Lung (tissue), 12 donors: ENCODE measurements around the gene ACSF3. TPM values are rescaled to one million over a fixed set of nuclear protein-coding genes. Genes with fewer than 3 reads are reported as not detected.

Experiments used
- ATAC-seq: fragments of 200-7000 bp; cut with Tn5 transposase; one replicate; pipeline ENCODE4 v1.9.1; 2020; ENCODE audit warnings: moderate number of reproducible peaks; ENCODE audit not compliant: insufficient read depth, low FRiP score
- DNase-seq, 3 donors: peaks; one replicate each; pipeline ENCODE4 v3.0.0-alpha.2; 2013 to 2017
- H3K27ac ChIP-seq, 2 donors: one replicate each; pipeline ENCODE4 v1.5.1; 2013; ENCODE audit warnings: mild to moderate bottlenecking in 2 of 2, moderate library complexity in 2 of 2, control low read depth in 1 of 2, inconsistent platforms in 1 of 2, low read depth in 1 of 2, low read length in 1 of 2
- H3K27me3 ChIP-seq, 3 donors: one replicate each; pipeline ENCODE4 v1.5.1; 2013; ENCODE audit warnings: low read length in 2 of 3; ENCODE audit not compliant: control insufficient read depth in 3 of 3, insufficient read depth in 3 of 3
- H3K36me3 ChIP-seq, 4 donors: one replicate each; pipeline ENCODE4 v1.5.1; 2013; ENCODE audit warnings: low read length in 4 of 4, mild to moderate bottlenecking in 1 of 4, moderate library complexity in 1 of 4; ENCODE audit not compliant: control insufficient read depth in 4 of 4, insufficient read depth in 4 of 4
- H3K4me1 ChIP-seq, 5 donors: one replicate each; pipeline ENCODE4 v1.5.1; 2013; ENCODE audit warnings: low read length in 5 of 5, mild to moderate bottlenecking in 2 of 5, moderate library complexity in 1 of 5; ENCODE audit not compliant: control insufficient read depth in 5 of 5, insufficient read depth in 5 of 5
- H3K4me3 ChIP-seq: one replicate; pipeline ENCODE4 v1.5.1; 2013; ENCODE audit warnings: mild to moderate bottlenecking, control low read depth, moderate library complexity
- H3K9ac ChIP-seq, 2 donors: one replicate each; pipeline ENCODE4 v1.5.1; 2013; ENCODE audit warnings: low read length in 2 of 2, control low read depth in 1 of 2; ENCODE audit not compliant: insufficient read depth in 1 of 2
- H3K9me3 ChIP-seq, 4 donors: one replicate each; pipeline ENCODE4 v1.5.1; 2013; ENCODE audit warnings: low read length in 3 of 4, mild to moderate bottlenecking in 1 of 4, moderate library complexity in 1 of 4; ENCODE audit not compliant: control insufficient read depth in 4 of 4, insufficient read depth in 3 of 4
- CTCF ChIP-seq: IDR thresholded peaks from 2 replicates; pipeline ENCODE4 v1.5.1; 2012; ENCODE audit warnings: mild to moderate bottlenecking; ENCODE audit errors: control extremely low read depth, extremely low read depth
- WGBS, 2 donors: extraction: QIAGEN DNeasy Blood & Tissue Kit; methylation state at CpG; one replicate each; pipeline ENCODE4 v1.1.7; 2013; 5-methylcytosine and 5-hydroxymethylcytosine counted together
- polyA plus RNA-seq, 2 donors: library from polyadenylated mRNA; stranded (reverse); fragments of 200-250 nt; gene quantifications; one replicate each; pipeline ENCODE4 v1.2.1, GENCODE V29; 2013
- total RNA-seq, 2 donors: library from RNA; depleted of rRNA in 1 of 2; stranded (reverse); fragments of >200 nt in 1 of 2; gene quantifications; one replicate each; pipeline ENCODE4 v1.2.1, GENCODE V29; 2014 to 2021
- donor health status: control.
- donor health status: control.
- donor health status: Bipolar disorder and iron deficiency.
- donor health status: healthy.
- donor health status: DM: yes; HTN: yes; CAD: no.

Gene ACSF3
- total and polyA plus RNA-seq, 4 donors: 17.4 to 33.6 (median 31.2) TPM

GRCh38 chr16:89098767-89099430, 5.2 kb downstream of the ACSF3 start:
- Histone ChIP-seq H3K36me3 (peaks cover under 1 to 34% (median 9%) of the 10 kb centered on the region in 4 donors), H3K4me3 (no peak overlapping the region), H3K4me1 (peaks cover 0 to 17% (median 4%) of the 10 kb centered on the region in 5 donors), H3K27ac (no peak overlapping the region), H3K27me3 (no peaks in the 10 kb centered on the region), H3K9ac (no peak overlapping the region), H3K9me3 (no peaks in the 10 kb centered on the region)
- no peak for TF ChIP-seq CTCF
- WGBS, 2 donors: 90% methylated on average over 26 of the region's 26 CpGs
- ATAC-seq (no peak), DNase-seq (no peak)

DNA sequence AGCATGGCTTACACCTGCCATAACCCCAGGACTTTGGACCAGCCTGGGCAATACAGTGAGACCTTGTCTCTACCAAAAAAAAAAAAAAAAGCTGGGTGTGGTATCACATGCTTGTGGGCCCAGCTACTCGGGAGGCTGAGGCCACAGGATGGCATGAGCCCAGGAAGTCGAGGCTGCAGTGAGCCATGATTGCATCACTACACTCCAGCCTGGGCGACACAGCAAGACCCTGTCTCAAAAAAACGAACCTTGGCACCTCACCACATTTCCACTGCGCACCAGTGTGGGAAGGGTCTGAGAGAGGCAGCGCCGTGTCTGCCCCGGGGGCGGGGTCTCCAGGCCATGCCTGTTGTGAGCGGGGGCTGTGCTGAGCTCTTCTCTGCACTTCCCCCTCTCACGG, 6.3 kb downstream of the ACSF3 start:
- no peak overlapping the region for H3K9ac ChIP-seq
- H3K36me3 ChIP-seq: peaks cover 4 to 43% (median 10%) of the 10 kb centered on the region in 4 donors
- ATAC-seq: no peak
- H3K27ac ChIP-seq: no peak overlapping the region
- no peaks in the 10 kb centered on the region for H3K27me3 ChIP-seq
- WGBS, 2 donors: 41 to 64% methylated on average over 11 of the region's 11 CpGs
- H3K9me3 ChIP-seq: no peaks in the 10 kb centered on the region
- DNase-seq: no peak
- no peak overlapping the region for H3K4me3 ChIP-seq
- TF ChIP-seq CTCF: no peak
- H3K4me1 ChIP-seq: peaks cover 0 to 13% (median 2%) of the 10 kb centered on the region in 5 donors

GRCh38 chr16:89100601-89101302, 7.1 kb downstream of the ACSF3 start:
- ATAC-seq: no peak
- Histone ChIP-seq H3K9ac (no peak overlapping the region), H3K27ac (no peak overlapping the region), H3K9me3 (no peaks in the 10 kb centered on the region), H3K4me1 (peaks cover 0 to 8% (median 0%) of the 10 kb centered on the region in 5 donors), H3K36me3 (peaks cover 4 to 51% (median 11%) of the 10 kb centered on the region in 4 donors), H3K27me3 (no peaks in the 10 kb centered on the region), H3K4me3 (no peak overlapping the region)
- 88 to 92% methylated on average over 41 to 42 of the region's 42 CpGs for WGBS, 2 donors
- DNase-seq: no peak
- TF ChIP-seq CTCF: no peak
